Measurements from ENCODE around the gene CDC14B.

The CDC14B gene

DNA sequence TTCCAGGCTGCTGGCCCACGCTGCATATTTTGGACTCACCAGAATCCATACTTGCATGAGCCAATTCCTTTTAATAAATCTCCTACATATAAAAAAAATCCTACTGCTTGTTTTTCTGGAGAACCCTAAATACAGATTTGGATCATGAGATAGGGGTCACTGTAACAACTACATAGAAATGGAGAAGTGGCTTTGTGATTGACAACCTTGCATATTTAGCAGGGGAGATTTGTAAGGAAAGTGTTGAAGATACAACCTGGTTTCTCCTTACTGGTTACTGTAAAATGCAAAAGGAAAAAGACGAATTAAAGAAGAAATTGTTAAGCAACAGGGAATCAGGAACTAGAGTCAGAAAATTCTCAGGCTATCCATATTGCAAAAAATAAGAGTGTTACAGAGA lies 94.9 kb downstream of the CDC14B start:
- CTCF ChIA-PET: no interaction called here
- DNase-seq (ENCODE audit: extremely low spot score): no peak
- POLR2A ChIA-PET: no interaction called here
- no peak for TF ChIP-seq TARDBP (IDR thresholded peaks at IDR 0.05)
- no peak for TF ChIP-seq BHLHE40 (IDR thresholded peaks at IDR 0.05; ENCODE audit: borderline replicate concordance)
- TF ChIP-seq NFRKB (IDR thresholded peaks at IDR 0.05): no peak
- TF ChIP-seq SP1 (IDR thresholded peaks at IDR 0.05): no peak
- TF ChIP-seq ELF4 (IDR thresholded peaks at IDR 0.05): no peak
- no peak for TF ChIP-seq FOXK2 (IDR thresholded peaks at IDR 0.05)
- TF ChIP-seq, protein P1, sequence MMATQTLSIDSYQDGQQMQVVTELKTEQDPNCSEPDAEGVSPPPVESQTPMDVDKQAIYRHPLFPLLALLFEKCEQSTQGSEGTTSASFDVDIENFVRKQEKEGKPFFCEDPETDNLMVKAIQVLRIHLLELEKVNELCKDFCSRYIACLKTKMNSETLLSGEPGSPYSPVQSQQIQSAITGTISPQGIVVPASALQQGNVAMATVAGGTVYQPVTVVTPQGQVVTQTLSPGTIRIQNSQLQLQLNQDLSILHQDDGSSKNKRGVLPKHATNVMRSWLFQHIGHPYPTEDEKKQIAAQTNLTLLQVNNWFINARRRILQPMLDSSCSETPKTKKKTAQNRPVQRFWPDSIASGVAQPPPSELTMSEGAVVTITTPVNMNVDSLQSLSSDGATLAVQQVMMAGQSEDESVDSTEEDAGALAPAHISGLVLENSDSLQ (IDR thresholded peaks at IDR 0.05): no peak

GRCh38 chr9:96524045-96524444 lies 95.6 kb downstream of the CDC14B start:
- no peak for DNase-seq (ENCODE audit: extremely low spot score)
- TF ChIP-seq TARDBP (IDR thresholded peaks at IDR 0.05): no peak
- no peak for TF ChIP-seq HDGF (IDR thresholded peaks at IDR 0.05; ENCODE audit: borderline replicate concordance)
- TF ChIP-seq SP1 (IDR thresholded peaks at IDR 0.05): no peak
- no peak for TF ChIP-seq NFRKB (IDR thresholded peaks at IDR 0.05)
- TF ChIP-seq BHLHE40 (IDR thresholded peaks at IDR 0.05; ENCODE audit: borderline replicate concordance): no peak
- TF ChIP-seq ARNT (IDR thresholded peaks at IDR 0.05): no peak
- TF ChIP-seq, protein P1 (IDR thresholded peaks at IDR 0.05): no peak
- TF ChIP-seq ELF4 (IDR thresholded peaks at IDR 0.05): no peak
- no peak for TF ChIP-seq SUZ12 (IDR thresholded peaks at IDR 0.05)
- TF ChIP-seq FOXA1 (IDR thresholded peaks at IDR 0.05): no peak
- no peak for TF ChIP-seq L3MBTL2 (conservative IDR thresholded peaks at IDR 0.05)
- TF ChIP-seq ZNF384 (IDR thresholded peaks at IDR 0.05): no peak
- TF ChIP-seq CTBP1 (IDR thresholded peaks at IDR 0.05; ENCODE audit: borderline replicate concordance): no peak
- ChIA-PET CTCF (no interaction called here), POLR2A (no interaction called here)

- no peak for DNase-seq (ENCODE audit: extremely low spot score)
- TF ChIP-seq ARNT (IDR thresholded peaks at IDR 0.05) (no peak), HDGF (IDR thresholded peaks at IDR 0.05; ENCODE audit: borderline replicate concordance) (no peak), CTBP1 (IDR thresholded peaks at IDR 0.05; ENCODE audit: borderline replicate concordance) (no peak), SP1 (IDR thresholded peaks at IDR 0.05) (no peak), SUZ12 (IDR thresholded peaks at IDR 0.05) (no peak), TARDBP (IDR thresholded peaks at IDR 0.05) (no peak)
- ChIA-PET CTCF (no interaction called here), POLR2A (no interaction called here)
These were observed 96.3 kb downstream of the CDC14B start for GRCh38 chr9:96523374-96523773.

GRCh38 chr9:96522366-96522765 lies 97.3 kb downstream of the CDC14B start:
- no peak for DNase-seq (ENCODE audit: extremely low spot score)
- CTCF ChIA-PET: no interaction called here
- POLR2A ChIA-PET: no interaction called here

DNA sequence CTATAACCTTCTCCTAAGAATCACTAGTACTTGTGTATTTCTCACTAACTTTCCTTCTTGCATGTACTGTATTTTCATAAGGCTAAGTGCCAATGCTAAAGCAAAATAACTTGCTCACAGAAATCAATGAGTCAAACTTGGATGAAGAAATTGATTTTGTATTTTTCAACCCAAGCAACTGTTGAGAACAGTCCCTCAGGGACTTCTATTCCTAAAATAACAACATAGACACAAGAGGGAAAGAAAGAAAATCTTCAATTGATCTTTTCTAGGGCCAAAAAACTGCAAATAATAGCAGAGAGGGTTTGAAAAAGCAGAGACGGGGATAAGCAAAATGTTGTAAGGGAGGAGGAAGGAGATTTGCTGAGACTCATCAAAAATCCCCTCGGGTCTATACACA lies 99.9 kb downstream of the CDC14B start:
- no peak for DNase-seq (ENCODE audit: extremely low spot score)
- POLR2A ChIA-PET: no interaction called here

More at GRCh38 chr9:96522366-96522765, 97.3 kb downstream of the CDC14B start:
- no peak for TF ChIP-seq SUZ12 (IDR thresholded peaks at IDR 0.05)

DNA sequence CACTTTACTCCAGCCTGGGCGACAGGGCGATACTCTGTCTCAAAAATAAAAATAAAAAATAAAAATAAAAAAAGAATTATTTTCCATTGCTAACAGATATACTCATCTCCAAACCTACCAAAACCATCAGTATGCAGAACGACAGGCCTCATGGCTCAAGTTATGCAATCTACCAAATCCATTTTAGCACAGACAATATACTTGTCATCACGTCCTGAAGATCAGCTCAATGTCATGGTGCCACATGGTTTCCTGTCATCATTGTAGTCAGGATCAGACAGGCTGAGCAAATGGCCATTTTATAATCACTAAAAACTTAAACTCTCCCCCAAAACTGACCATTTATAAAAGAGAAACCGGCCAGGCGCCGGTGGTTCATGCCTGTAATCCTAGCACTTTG lies 100.5 kb downstream of the CDC14B start:
- DNase-seq (ENCODE audit: extremely low spot score): no peak
- TF ChIP-seq HDGF (IDR thresholded peaks at IDR 0.05; ENCODE audit: borderline replicate concordance) (no peak), FOXA1 (IDR thresholded peaks at IDR 0.05) (no peak), SP1 (IDR thresholded peaks at IDR 0.05) (no peak), LEF1 (IDR thresholded peaks at IDR 0.05; ENCODE audit: borderline replicate concordance) (no peak), ELF4 (IDR thresholded peaks at IDR 0.05) (no peak), FOXM1 (IDR thresholded peaks at IDR 0.05; ENCODE audit: borderline replicate concordance) (no peak), FOXK2 (IDR thresholded peaks at IDR 0.05) (no peak), SUZ12 (IDR thresholded peaks at IDR 0.05) (no peak), ARNT (IDR thresholded peaks at IDR 0.05) (no peak), BHLHE40 (IDR thresholded peaks at IDR 0.05; ENCODE audit: borderline replicate concordance) (no peak), L3MBTL2 (conservative IDR thresholded peaks at IDR 0.05) (no peak), ZNF384 (IDR thresholded peaks at IDR 0.05) (no peak), TARDBP (IDR thresholded peaks at IDR 0.05) (no peak)
- POLR2A ChIA-PET: no interaction called here
- CTCF ChIA-PET: no interaction called here

More for the DNA sequence above, 99.9 kb downstream of the CDC14B start:
- CTCF ChIA-PET: no interaction called here
- no peak for TF ChIP-seq NFRKB (IDR thresholded peaks at IDR 0.05)
- no peak for TF ChIP-seq FOXK2 (IDR thresholded peaks at IDR 0.05)
- TF ChIP-seq, protein P1 (IDR thresholded peaks at IDR 0.05): no peak
- no peak for TF ChIP-seq LEF1 (IDR thresholded peaks at IDR 0.05; ENCODE audit: borderline replicate concordance)
- no peak for TF ChIP-seq TARDBP (IDR thresholded peaks at IDR 0.05)
- TF ChIP-seq SUZ12 (IDR thresholded peaks at IDR 0.05): no peak
- TF ChIP-seq L3MBTL2 (conservative IDR thresholded peaks at IDR 0.05): no peak

GRCh38 chr9:96515621-96516470 lies 103.8 kb downstream of the CDC14B start:
- POLR2A ChIA-PET: no interaction called here
- CTCF ChIA-PET: no interaction called here
- TF ChIP-seq SUZ12 (IDR thresholded peaks at IDR 0.05): no peak
- no peak for DNase-seq (ENCODE audit: extremely low spot score)

Measured in HEK293T (cell line).